ENCODE results near the gene ACSL1.
A peak's percentile ranks its signal among the peaks of the same experiment; 100 is the strongest.

The ACSL1 gene

DNA sequence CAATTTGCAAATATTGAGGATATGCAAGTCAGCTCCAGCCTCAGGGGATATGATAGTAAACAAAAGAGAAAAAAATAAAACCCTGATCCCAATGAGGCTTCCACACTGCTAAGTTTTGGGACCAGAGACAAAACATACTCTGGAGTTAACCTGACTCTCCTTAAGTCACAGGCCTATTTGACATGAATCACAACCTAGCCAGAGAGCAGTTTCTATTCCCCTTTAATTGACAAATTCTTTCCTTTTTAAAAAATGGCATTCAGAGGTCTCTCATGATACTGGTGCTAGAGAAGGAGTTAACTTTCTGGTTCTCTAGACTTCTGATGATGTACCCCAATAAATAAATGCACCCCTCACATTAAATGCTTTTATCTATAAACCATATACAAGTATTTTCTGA, 8.8 kb downstream of the ACSL1 start:
- Histone ChIP-seq H3K27ac (ENCODE audit: low read length) (no peak overlapping the region), H3K4me3 (ENCODE audit: low read length) (no peak overlapping the region), H3K79me2 (ENCODE audit: low read length) (peaks cover 90% of the 10 kb centered on the region), H3K9me3 (ENCODE audit: insufficient read depth, low read length) (no peaks in the 10 kb centered on the region), H3K36me3 (replicated peaks; ENCODE audit: low read depth, low read length) (no peaks in the 10 kb centered on the region), H3K27me3 (ENCODE audit: low read depth, low read length) (no peaks in the 10 kb centered on the region), H3K4me1 (ENCODE audit: low read length) (peaks cover 33% of the 10 kb centered on the region), H3K4me2 (ENCODE audit: low read length) (peak overlapping the region; percentile 73; the same call in 1 of the 2 replicates), H2AFZ (ENCODE audit: low read depth, low read length) (no peak overlapping the region), H4K20me1 (ENCODE audit: insufficient read depth, low read length) (peaks cover 25% of the 10 kb centered on the region), H3K9ac (ENCODE audit: low read length) (no peak overlapping the region)
- no peak for TF ChIP-seq EZH2phosphoT487 (IDR thresholded peaks at IDR 0.05; ENCODE audit: low read depth)
- TF ChIP-seq, protein P1, sequence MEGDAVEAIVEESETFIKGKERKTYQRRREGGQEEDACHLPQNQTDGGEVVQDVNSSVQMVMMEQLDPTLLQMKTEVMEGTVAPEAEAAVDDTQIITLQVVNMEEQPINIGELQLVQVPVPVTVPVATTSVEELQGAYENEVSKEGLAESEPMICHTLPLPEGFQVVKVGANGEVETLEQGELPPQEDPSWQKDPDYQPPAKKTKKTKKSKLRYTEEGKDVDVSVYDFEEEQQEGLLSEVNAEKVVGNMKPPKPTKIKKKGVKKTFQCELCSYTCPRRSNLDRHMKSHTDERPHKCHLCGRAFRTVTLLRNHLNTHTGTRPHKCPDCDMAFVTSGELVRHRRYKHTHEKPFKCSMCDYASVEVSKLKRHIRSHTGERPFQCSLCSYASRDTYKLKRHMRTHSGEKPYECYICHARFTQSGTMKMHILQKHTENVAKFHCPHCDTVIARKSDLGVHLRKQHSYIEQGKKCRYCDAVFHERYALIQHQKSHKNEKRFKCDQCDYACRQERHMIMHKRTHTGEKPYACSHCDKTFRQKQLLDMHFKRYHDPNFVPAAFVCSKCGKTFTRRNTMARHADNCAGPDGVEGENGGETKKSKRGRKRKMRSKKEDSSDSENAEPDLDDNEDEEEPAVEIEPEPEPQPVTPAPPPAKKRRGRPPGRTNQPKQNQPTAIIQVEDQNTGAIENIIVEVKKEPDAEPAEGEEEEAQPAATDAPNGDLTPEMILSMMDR (IDR thresholded peaks at IDR 0.05; ENCODE audit: low read depth, low read length) = no peak

DNA sequence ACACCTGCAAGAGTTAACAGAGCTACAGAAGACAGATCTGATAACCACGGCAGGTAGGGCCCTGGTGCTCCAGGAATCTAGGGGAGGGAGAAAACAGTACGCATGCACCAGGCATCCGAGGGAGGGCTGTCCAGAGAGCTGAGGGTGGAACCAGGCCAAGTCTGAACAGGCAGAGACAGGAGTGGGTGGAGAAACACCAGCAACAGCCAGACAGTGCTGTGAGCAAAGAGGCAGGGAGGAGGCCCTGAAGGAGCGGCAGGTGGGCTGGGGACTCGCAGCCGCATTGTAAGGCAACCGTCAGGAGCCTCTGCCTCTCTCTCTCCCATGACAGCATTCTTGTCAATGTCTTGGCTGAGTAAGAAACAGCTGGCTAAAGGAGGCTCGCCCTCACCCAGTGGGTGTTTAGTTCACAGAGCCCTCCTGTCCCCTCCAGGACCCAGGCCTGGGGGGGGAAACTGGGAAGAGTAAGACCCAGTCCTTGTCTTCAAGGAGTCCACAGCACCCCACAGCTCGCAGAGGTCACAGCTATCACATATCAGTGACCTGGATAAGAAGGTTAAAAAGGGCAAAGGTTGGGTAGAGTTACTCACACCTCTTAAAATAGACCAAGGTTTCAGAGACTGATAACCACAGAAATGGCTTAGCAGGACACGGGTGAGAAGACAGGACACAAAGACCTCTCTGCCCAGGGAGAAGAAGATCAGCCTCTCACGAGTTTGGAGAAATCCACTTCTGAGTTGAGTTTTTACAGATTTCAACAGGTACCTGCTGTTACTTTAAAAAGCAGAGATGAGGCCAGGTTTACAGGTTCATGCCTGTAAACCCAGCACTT, 10.5 kb downstream of the ACSL1 start:
- Histone ChIP-seq H3K27me3 (ENCODE audit: low read depth, low read length) (no peaks in the 10 kb centered on the region), H3K36me3 (replicated peaks; ENCODE audit: low read depth, low read length) (no peaks in the 10 kb centered on the region), H3K9me3 (ENCODE audit: insufficient read depth, low read length) (no peaks in the 10 kb centered on the region), H2AFZ (ENCODE audit: low read depth, low read length) (no peak overlapping the region), H3K9ac (ENCODE audit: low read length) (no peak overlapping the region), H3K27ac (ENCODE audit: low read length) (no peak overlapping the region), H4K20me1 (ENCODE audit: insufficient read depth, low read length) (peaks cover 25% of the 10 kb centered on the region), H3K79me2 (ENCODE audit: low read length) (peaks cover 84% of the 10 kb centered on the region), H3K4me2 (ENCODE audit: low read length) (no peak overlapping the region), H3K4me3 (ENCODE audit: low read length) (no peak overlapping the region), H3K4me1 (ENCODE audit: low read length) (peaks cover 24% of the 10 kb centered on the region)
- TF ChIP-seq, protein P1 (IDR thresholded peaks at IDR 0.05; ENCODE audit: low read depth, low read length) = no peak
- TF ChIP-seq EZH2phosphoT487 (IDR thresholded peaks at IDR 0.05; ENCODE audit: low read depth) = no peak

- Histone ChIP-seq H3K27ac (ENCODE audit: low read length) (no peak overlapping the region), H3K79me2 (ENCODE audit: low read length) (peaks cover 80% of the 10 kb centered on the region), H3K9ac (ENCODE audit: low read length) (no peak overlapping the region)
These were observed 11.1 kb downstream of the ACSL1 start for GRCh38 chr4:184814686-184815045.

DNA sequence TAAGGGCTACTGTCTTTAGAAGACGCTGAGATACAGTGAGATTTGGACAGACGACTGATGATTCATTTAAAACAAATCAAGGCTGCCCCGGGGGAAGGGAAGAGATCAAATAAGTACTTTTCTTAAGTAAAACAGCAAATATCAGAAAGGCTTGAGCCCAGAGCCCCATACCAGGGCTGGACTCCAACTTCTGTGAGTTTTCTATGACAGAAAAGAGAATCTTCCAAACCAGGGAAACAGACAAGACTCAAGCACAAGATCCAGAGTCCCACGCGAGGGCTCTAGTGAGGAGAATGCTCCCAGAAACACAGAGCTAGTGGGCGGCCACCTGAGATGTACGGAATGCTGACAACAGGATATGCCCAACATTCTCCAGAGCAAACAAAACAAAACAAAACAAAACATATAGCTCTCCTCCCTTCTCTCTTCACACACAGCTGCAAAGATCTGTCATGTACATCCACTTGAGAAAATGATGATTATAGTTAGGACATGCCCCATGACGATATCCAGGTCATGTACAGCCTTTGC, 13.1 kb downstream of the ACSL1 start:
- Histone ChIP-seq H3K27me3 (ENCODE audit: low read depth, low read length) (no peaks in the 10 kb centered on the region), H3K4me2 (ENCODE audit: low read length) (no peak overlapping the region), H3K27ac (ENCODE audit: low read length) (no peak overlapping the region), H3K9ac (ENCODE audit: low read length) (no peak overlapping the region), H2AFZ (ENCODE audit: low read depth, low read length) (no peak overlapping the region), H3K4me3 (ENCODE audit: low read length) (no peak overlapping the region), H3K4me1 (ENCODE audit: low read length) (peaks cover 12% of the 10 kb centered on the region), H3K9me3 (ENCODE audit: insufficient read depth, low read length) (no peaks in the 10 kb centered on the region), H4K20me1 (ENCODE audit: insufficient read depth, low read length) (peaks cover 16% of the 10 kb centered on the region), H3K36me3 (replicated peaks; ENCODE audit: low read depth, low read length) (no peaks in the 10 kb centered on the region), H3K79me2 (ENCODE audit: low read length) (peaks cover 70% of the 10 kb centered on the region)
- TF ChIP-seq, protein P1 (IDR thresholded peaks at IDR 0.05; ENCODE audit: low read depth, low read length) = no peak
- TF ChIP-seq EZH2phosphoT487 (IDR thresholded peaks at IDR 0.05; ENCODE audit: low read depth) = no peak

More at GRCh38 chr4:184814686-184815045, 11.1 kb downstream of the ACSL1 start:
- Histone ChIP-seq H2AFZ (ENCODE audit: low read depth, low read length) (no peak overlapping the region), H4K20me1 (ENCODE audit: insufficient read depth, low read length) (peaks cover 25% of the 10 kb centered on the region), H3K4me2 (ENCODE audit: low read length) (no peak overlapping the region), H3K9me3 (ENCODE audit: insufficient read depth, low read length) (no peaks in the 10 kb centered on the region), H3K27me3 (ENCODE audit: low read depth, low read length) (no peaks in the 10 kb centered on the region), H3K36me3 (replicated peaks; ENCODE audit: low read depth, low read length) (no peaks in the 10 kb centered on the region), H3K4me1 (ENCODE audit: low read length) (peaks cover 24% of the 10 kb centered on the region), H3K4me3 (ENCODE audit: low read length) (no peak overlapping the region)
- TF ChIP-seq, protein P1 (IDR thresholded peaks at IDR 0.05; ENCODE audit: low read depth, low read length) = no peak
- TF ChIP-seq EZH2phosphoT487 (IDR thresholded peaks at IDR 0.05; ENCODE audit: low read depth) = no peak

Measured in OCI-LY3 (cell line).